ENCODE data around the gene MAPK8IP1.

MAPK8IP1 gene

GRCh38 chr11:45887587-45887986 lies 2.1 kb downstream of the MAPK8IP1 start:
- no peak overlapping the region for H3K4me3 ChIP-seq (ENCODE audit: low read depth, low read length)
- TF ChIP-seq CTCF (IDR thresholded peaks at IDR 0.05; ENCODE audit: low read depth, low read length, missing control alignments), result no peak
- in situ Hi-C loops (cut with HindIII; ENCODE audit: low sequenced_read_pairs), result no loop called here
- no peak for DNase-seq (ENCODE audit: low read depth)

DNA sequence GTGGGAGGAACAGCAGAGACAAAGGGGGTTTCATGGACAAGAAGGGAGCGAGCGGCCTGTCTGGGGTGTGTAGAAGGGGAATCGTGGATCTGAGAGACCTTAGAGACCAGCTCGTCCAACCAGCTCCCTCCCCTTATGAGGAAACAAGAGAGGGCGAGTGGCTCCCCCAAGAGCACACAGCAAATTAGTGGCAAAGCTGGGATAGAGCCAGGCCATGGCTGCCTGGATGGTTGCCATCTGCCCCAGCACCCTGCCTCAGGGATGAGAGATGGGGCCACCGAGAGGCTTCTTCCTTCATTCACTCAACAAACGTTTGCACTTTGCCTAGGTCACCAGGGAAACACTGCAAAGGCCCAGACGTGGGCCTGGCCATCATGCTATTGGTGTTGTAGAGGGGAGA lies 4.1 kb downstream of the MAPK8IP1 start:
- H3K4me3 ChIP-seq (ENCODE audit: low read depth, low read length), result no peak overlapping the region
- TF ChIP-seq CTCF (IDR thresholded peaks at IDR 0.05; ENCODE audit: low read depth, low read length, missing control alignments), result no peak
- in situ Hi-C loops (cut with HindIII; ENCODE audit: low sequenced_read_pairs), result no loop called here
- DNase-seq (ENCODE audit: low read depth), result no peak

DNA sequence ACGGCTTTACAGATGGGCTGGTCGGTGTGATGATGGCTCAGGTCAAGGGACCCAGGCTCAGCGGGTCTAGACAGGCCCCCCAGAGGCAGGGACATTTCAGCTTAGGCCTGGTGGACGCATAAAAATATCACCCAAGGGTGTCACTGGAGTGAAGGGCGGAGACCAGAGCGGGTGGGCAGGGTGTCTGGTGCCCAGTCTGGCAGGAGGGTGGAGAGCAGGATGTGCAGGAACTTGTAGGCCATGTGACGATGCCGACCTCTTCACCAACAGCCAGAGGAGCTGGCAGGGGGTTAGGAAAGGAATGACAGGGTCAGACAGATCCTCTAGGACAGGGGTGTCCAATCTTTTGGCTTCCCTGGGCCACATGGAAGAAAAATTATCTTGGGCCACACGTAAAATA lies 4.5 kb downstream of the MAPK8IP1 start:
- H3K4me3 ChIP-seq (ENCODE audit: low read depth, low read length), result no peak overlapping the region
- DNase-seq (ENCODE audit: low read depth), result no peak
- no peak for TF ChIP-seq CTCF (IDR thresholded peaks at IDR 0.05; ENCODE audit: low read depth, low read length, missing control alignments)
- in situ Hi-C loops (cut with HindIII; ENCODE audit: low sequenced_read_pairs), result no loop called here

DNA sequence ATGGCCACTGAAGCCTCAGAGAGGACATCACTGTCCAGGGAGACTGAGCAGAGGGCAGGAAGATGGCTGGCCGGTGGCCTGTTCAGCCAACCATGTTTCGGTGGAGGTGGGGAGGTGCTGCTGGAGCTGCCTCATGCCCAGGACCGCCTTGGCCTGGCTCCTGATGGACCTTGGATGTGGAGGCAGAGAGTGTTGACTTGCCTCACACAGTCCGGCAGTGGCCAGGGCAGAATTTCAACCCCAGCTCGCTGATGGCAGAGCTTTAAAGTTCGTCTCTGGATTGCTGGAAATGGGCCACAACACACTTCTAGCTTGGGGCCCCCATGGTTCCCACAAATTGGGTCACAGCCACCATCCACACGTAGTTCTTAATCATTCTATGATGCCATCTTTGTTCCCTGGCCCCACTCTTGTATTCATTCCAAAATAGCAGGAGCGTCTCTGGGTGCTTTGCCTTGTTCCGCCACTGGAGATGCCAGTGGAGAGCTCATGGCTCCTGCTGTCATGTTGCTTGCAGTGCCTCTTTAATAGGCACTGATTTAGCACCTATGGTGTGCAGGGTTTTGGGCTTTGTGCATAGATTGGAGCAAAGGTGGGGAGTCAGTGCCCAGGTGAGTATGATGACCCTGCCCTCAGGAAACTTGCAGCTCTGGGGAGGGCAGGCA lies 5.6 kb downstream of the MAPK8IP1 start:
- H3K4me3 ChIP-seq (ENCODE audit: low read depth, low read length), result no peak overlapping the region
- no peak for TF ChIP-seq CTCF (IDR thresholded peaks at IDR 0.05; ENCODE audit: low read depth, low read length, missing control alignments)
- in situ Hi-C loops (cut with HindIII; ENCODE audit: low sequenced_read_pairs), result no loop called here
- DNase-seq (ENCODE audit: low read depth), result no peak

- H3K4me3 ChIP-seq (ENCODE audit: low read depth, low read length), result no peak overlapping the region
- TF ChIP-seq CTCF (IDR thresholded peaks at IDR 0.05; ENCODE audit: low read depth, low read length, missing control alignments), result no peak
- in situ Hi-C loops (cut with HindIII; ENCODE audit: low sequenced_read_pairs), result no loop called here
- no peak for DNase-seq (ENCODE audit: low read depth)
Measured at GRCh38 chr11:45892856-45893255, 7.4 kb downstream of the MAPK8IP1 start.

DNA sequence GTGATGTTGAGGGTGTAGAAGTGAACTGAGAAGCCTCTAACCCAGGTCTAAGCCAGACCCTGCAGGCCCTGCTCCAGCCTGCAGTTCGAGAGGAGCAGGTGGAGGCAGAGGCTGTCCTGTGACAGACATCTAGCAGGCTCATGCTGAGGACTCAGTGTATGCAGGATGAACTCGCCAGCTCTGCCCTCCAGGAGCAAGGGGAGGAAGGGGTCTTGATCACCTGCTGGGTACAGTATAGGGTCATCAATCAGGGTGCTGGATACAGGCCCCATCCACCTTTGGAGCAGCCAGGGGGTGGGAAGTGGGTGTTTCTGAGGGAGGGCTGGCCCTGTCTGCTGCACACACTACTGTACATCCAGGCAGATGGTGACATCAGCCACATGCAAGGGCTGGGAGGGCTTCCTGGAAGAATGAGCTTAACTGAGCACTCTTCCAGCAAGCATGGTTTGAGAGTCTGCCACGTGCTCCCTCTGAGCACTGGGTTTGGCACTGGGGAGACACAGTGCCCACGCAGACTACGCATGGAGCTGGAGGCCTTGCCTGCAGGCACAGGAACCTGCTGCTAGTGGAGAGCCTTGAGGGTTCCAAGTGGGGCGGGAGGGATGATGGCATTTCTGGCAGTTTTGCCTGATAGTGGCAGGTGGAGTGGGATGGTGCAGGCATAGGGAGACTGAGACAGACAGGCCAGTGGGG lies 9.2 kb downstream of the MAPK8IP1 start:
- in situ Hi-C loops (cut with HindIII; ENCODE audit: low sequenced_read_pairs), result no loop called here
- DNase-seq (ENCODE audit: low read depth), result no peak
- no peak overlapping the region for H3K4me3 ChIP-seq (ENCODE audit: low read depth, low read length)
- TF ChIP-seq CTCF (IDR thresholded peaks at IDR 0.05; ENCODE audit: low read depth, low read length, missing control alignments), result no peak

Measured in astrocyte of the cerebellum (primary cell).